Inflammatory macrophage (primary cell): ENCODE measurements around the gene NAV2.

ENCODE experiments used
- DNase-seq, 2 donors: peaks; one replicate each; pipeline ENCODE4 v3.0.0-alpha.2; 2020 to 2022

Gene NAV2

DNA sequence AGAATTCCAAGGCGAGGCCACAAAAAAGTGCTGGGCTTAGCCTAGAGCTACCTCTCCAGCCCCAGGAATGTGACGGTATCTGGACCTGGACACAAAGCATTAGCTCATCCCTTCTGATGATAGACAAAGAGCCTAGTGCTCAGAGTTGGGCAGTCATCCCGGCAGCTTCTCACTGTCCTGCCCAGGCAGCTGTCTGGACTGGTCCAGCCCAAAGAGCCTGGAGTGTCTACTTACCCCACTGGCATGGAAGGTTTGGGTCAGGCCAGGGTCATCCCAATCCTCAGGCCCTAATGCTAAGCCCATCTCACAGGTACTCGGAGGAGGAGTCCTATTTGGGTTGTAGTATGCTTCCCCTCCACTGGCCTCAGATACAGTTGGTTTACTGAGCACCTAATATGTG, 31.0 kb downstream of the NAV2 start:
- DNase-seq = no peak

DNA sequence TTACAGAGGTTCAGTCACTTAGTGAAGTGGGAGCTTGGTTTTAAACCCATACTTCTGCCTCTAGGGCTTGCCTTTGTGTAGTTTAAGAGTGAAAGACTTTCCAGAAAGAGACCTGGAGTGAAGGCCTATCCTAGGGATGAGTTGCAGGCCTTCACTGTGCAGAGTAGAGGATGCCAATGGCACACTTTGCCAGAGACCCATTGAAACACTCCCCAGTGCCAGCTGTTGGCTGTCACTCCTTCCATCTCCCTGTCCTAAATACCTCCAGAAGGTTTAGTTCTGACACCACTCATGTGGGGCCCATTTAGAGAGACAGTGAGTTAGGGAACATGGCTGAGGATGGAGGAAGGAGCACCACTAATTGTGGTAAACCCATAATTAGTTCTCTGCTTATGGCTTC, 31.5 kb downstream of the NAV2 start:
- no peak for DNase-seq

- DNase-seq = no peak
These were observed 33.4 kb downstream of the NAV2 start for GRCh38 chr11:19746086-19746485.

GRCh38 chr11:19747634-19748033, 35.0 kb downstream of the NAV2 start:
- DNase-seq = no peak

- DNase-seq = no peak
These were observed 38.4 kb downstream of the NAV2 start for GRCh38 chr11:19751055-19751454.

DNA sequence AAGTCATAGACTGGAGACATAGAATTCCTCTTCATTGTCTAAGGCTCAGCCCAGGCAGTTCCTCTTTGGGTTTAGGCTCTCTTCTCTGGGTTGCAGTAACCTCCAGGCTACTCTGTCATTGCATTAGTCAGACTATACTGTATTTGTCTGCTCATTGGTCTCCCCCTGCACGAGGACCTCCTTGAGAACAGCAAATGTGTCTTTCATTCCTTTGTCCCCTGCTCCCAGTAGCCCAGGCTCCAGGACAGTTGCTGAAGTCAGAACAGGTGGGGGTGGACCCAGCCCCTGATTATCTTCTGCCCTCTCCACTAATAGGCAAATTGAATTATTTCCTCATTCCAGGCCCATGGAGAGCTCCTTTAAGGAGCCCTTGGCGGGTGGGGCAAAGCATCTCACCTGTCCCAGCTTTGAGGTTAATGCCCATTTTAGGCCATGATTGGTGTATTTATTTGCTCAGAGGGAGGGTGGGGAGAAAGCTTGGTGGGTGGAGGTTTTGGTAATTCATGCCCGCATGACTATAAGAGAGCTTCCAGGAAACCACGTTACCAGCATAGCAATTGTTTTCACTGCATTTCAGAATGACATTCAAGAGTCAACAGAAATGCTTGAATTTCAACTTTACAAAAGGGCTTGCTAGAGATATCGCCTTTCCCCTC, 40.9 kb downstream of the NAV2 start:
- DNase-seq = peak in 1 of 2 donors; percentile 4

- no peak for DNase-seq
These were observed 44.2 kb downstream of the NAV2 start for GRCh38 chr11:19756675-19757475.

DNA sequence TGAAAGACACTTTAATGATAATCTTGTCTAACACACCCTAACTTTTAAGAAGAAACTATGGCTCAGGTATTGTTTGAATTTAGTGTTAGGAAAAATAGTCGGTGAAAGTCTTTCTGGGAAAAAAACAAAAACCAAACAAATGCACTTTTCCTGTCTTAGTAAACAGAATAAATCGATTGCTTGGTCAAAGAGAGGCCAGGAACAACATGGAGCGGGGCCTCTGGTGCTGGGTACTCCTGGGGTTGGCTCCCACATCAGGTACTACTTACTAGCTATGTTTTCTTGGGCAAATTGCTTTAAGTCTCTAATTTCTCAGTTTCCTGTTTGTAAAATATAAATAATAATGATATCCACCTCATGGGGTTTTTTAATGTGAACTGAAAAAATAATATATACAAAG, 46.8 kb downstream of the NAV2 start:
- DNase-seq = no peak

GRCh38 chr11:19762266-19762665, 49.6 kb downstream of the NAV2 start:
- no peak for DNase-seq

- no peak for DNase-seq
These were observed 50.7 kb downstream of the NAV2 start for GRCh38 chr11:19763330-19763729.

DNA sequence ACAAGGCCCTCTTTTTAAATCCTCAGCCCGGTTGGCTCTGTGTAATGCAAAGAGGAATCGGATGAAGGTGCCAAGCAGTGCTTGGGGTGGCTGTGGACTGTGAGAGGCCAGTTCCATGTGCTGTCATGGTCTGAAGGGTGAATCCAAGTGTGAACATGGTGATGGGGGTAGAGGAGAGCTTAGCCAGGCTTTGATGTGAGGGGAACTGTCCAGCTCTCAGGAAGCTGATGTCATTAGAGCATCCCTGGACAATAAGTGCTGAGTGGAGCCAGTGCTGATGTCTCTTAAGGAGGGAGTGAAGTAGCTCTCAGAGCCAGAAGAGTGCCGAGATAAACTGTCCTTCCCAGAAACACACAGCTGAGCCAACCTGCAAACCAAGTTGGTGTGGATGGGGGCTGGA, 53.6 kb downstream of the NAV2 start:
- DNase-seq = no peak

DNA sequence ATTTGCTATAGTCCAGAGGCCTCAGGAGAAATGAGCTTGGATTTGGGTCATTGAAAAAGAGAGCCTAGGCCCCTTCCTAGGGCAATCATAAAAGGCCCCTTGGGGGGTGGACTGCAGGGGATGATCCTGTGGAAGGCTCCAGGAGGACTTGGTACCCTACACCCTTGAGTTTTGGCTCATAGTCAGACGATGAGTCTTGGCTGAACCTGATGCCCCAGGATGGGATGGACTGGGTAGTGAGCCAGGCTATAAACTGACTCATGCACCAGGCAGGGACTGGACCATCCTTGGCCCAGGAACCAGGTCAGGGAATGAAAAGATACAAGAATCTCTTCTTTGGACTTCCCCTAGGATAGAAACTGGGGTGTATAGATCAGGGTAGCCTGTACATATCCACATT, 54.2 kb downstream of the NAV2 start:
- DNase-seq = no peak

DNA sequence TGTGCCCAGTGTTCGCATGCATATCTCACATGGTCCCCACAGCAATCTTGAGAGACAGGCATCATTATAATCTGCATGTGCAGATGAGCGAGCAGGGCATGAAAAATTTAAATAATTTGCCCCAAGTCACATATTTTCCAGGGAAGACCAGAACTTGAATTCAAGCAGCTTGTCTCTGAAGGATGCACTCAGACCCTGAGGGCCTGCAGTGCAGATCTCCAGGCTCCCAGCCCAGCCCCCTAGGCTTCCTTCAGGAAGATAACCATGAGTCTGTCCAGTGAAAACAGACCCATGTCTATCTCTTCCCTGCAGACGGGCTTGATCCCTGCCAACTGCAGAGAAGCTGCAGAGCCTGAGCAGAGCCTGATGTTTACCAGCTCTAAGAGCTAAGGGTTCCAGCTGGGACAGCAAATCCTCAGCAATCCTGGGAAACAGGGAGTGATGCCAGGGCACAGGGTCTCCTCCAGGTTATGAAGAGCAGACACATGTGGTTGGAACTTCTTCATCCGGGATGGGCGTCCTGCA, 55.1 kb downstream of the NAV2 start:
- DNase-seq = no peak

- no peak for DNase-seq
These were observed 55.6 kb downstream of the NAV2 start for GRCh38 chr11:19768197-19768596.

- no peak for DNase-seq
These were observed 56.2 kb downstream of the NAV2 start for GRCh38 chr11:19768815-19769214.

- DNase-seq = no peak
These were observed 57.2 kb downstream of the NAV2 start for GRCh38 chr11:19769820-19770219.

GRCh38 chr11:19770277-19770676, 57.6 kb downstream of the NAV2 start:
- no peak for DNase-seq

GRCh38 chr11:19771463-19771862, 58.8 kb downstream of the NAV2 start:
- no peak for DNase-seq

DNA sequence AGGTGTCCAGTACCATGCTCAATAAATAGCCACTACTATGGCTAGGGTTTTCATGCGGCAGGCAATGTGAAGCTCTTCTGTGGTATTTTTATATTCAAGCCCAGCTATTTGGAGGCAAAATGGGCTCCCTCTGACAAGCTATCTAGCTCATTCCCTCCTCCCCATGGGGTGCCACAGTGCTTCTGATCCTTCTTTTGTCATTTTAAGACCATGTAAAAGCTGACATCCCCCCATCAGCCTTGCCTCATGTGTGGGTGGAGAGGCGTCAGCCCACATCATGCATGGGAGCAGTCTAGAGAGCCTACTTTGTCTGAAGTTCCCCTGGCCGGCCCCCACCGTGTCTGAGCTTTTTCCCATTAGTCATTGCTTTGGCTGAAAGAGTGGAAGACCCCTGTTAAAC, 59.8 kb downstream of the NAV2 start:
- no peak for DNase-seq

DNA sequence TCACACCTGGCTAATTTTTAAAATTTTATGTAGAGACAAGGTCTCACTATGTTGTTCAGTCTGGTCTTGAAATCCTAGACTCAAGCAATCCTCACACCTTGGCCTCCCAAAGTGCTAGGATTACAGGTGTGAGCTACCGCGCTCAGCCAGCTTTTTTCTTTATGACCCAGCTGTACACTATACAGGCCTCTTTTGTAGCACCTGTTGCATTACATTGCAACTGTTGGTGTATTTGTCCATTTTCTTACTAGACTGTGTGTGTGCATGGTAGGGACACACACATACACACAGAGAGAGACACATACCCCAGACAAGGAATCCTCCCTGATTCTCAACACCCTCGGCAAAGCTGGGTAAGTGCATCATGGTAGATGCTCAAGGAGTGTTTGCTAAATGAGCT, 61.7 kb downstream of the NAV2 start:
- no peak for DNase-seq

- no peak for DNase-seq
These were observed 62.4 kb downstream of the NAV2 start for GRCh38 chr11:19774817-19775580.

DNA sequence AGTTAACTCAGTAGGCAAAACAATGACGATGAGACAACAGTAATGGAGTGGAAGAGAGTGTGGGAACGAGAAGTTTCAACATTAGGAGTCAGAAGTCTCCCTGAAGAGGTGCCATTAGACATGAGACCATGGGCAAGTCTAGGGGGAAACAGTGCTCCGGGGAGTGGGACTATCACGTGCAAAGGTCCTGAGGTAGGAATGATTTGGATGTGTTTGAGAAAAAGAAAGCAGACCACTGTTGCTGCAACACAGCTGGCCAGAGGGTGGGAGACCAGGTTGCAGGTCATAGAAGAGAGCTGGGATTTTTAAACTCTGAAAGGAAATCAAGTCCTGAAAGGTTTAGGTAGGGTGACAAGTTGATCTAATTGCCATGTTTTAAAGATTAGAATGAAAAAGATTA, 63.0 kb downstream of the NAV2 start:
- DNase-seq = no peak

DNA sequence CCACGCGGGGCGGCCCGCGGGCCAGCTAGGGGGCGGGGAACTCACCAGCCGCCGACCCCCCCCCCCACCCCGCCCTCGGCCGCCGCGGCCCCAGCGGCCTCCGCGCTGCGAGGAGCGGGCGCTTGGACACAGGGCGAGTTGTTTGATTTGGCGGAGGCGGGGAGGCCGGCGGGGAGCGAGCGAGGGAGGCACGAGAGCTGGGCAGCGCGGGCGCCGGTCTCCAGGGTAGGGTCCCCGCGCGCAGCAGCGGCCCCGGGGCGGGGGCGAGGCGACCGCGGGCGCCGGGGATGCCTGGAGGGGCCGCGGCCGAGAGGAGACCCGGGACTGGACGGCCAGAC, 64.4 kb downstream of the NAV2 start:
- DNase-seq = no peak
